Mesenteric fat pad (tissue), 1 donor: ENCODE measurements around the gene FRYL. TPM values are rescaled to one million over a fixed set of nuclear protein-coding genes. Genes with fewer than 3 reads are reported as not detected.
"Not testable (repeated sequence)": the region's sequence is repeated elsewhere in the genome, so short reads cannot be mapped to it uniquely, and the experiment has no call there.

Experiments
- DNase-seq: peaks from one replicate; pipeline ENCODE4 v3.0.0-alpha.2; 2020; ENCODE audit warnings: low spot score
- total RNA-seq: library from RNA; stranded (reverse); fragmentation: NEBNext Ultra II Directional; extraction: Animal tissue kit (Norgen Biotek cat#: 25700); gene quantifications from one replicate; pipeline ENCODE4 v1.2.1, GENCODE V29; 2021
- donor health status: DM: yes; HTN: yes; CAD: no.

Gene FRYL
- total RNA-seq, 1 donor from 2014 or later = 53.0 TPM

GRCh38 chr4:48699475-48699874, 80.6 kb downstream of the FRYL start:
- DNase-seq = no peak

- DNase-seq = no peak
Observed at GRCh38 chr4:48698029-48698971, 81.8 kb downstream of the FRYL start.

DNA sequence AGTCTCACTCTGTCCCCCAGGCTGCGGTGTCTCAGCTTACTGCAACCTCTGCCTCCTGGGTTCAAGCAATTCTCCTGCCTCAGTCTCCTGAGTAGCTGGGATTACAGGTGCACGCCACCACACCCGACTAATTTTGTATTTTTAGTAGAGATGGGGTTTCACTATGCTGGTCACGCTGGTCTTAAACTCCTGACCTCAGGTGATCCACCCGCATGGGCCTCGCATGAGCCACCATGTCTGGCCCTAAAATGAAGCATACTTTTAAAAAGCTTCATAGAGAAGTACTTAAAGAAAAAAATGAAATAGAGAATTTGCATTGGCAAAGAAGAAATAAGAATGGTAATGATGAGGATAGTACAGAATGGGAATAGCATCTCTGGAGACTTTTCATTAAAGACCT, 82.6 kb downstream of the FRYL start:
- not testable (repeated sequence) for DNase-seq

GRCh38 chr4:48694824-48695223, 85.3 kb downstream of the FRYL start:
- DNase-seq = no peak

DNA sequence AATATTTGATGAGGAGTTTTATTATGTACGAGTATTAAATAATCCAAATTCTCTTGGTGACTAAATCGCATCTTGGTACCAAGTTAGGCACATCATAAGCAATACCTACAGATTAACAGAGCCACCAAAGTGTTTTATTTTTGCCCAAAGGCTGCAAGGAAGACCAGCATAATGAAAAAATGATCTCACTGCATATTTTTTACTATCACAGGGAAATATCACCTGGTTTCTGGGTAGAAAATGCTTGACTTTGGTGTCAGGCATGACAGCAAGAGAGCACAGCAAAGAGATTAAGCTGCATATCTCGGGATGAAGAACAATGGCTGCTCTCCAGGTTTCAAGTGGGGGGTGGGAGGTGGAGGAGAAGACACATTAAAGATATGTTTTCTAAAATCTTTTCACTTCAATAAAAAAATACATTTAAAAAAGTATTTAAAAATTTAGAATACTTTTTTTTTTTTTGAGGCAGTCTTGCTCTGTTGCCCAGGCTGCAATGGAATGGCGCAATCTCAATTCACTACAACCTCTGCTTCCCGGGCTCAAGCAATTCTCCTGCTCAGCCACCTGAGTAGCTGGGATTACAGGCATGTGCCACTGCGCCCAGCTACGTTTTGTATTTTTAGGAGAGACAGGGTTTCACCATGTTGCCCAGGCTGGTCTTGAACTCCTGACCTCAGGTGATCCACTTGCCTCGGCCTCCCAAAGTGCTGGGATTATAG, 86.1 kb downstream of the FRYL start:
- no peak for DNase-seq

GRCh38 chr4:48692897-48693296, 87.2 kb downstream of the FRYL start:
- no peak for DNase-seq

DNA sequence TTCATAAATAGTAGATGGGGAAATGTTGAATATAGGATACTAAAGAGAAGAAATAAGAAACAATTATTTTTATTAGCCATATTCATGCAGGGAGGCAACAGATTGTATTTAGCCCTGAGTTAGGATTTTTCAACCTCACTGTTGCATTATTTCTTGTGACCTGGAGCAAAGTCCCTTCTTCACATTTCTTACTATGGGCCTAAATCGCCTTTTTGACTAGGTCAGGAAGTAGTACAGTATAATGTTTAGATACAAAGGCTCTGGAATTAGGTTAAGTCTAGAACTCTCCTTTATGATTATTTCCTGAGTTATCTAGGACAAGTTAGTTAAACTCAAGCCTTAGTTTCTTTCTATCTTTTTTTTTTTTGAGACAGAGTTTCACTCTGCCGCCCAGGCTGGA, 88.0 kb downstream of the FRYL start:
- DNase-seq = no peak

- DNase-seq = no peak
Observed at GRCh38 chr4:48688953-48689352, 91.1 kb downstream of the FRYL start.

GRCh38 chr4:48687313-48688051, 92.6 kb downstream of the FRYL start:
- DNase-seq = no peak

DNA sequence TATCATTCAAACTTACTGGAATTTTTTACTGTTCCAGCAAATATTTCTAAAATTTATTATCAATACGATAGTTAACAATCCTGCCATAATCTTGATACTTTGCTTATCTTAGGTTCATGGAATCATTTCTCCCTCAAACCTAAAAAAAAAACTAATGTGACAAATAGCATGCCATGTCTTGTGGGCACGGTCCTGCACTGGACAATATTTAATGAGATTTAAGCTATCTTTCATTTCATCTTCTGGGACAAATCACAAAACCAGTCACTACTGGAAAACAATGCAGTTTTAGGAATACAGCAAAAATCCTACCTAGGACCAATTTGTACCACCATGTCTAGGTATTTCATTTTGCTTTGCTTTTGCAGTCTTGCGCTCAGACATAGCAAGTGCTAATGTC, 93.7 kb downstream of the FRYL start:
- no peak for DNase-seq

DNA sequence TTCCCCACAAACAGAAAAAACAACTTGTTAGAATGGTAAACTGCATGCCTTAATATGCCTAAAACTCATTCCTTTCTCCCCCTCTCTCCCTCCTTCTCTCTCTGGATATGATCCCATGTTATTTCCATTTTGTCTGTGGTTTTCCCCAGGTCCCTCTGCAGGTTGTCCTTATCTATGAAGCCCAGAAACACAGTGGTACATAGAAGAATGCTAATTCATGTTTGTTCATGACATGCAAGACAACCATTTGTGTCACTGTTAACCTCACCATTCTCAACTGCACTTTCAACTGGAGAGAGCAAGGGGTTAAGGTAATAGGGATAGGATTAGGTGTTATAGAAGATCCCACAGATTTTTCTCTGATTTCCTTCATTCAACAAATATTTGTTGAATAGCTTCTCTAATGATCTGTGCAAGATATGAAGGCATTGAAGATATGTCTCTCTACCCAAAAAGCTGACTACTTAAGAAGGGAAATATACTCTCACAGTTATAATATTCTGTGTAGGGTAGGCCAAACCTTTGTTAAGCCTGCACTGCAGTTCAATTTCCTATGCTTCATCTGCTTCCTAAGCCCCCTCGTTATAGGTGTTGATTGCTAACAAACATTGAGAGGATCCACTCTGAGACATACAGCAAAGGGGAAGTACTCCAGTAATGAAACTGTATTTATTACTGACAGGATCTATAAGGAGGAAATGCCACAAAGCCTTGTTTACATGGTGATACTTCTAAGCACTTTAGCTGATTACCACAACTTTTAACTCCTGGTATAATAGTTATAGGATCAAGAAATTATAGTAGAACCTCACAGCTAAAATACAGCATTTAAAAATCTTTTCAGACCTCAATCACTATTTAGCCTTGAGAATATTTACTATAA, 96.1 kb downstream of the FRYL start:
- DNase-seq = no peak

- not testable (repeated sequence) for DNase-seq
Observed at GRCh38 chr4:48682870-48683269, 97.2 kb downstream of the FRYL start.

GRCh38 chr4:48681856-48682255, 98.2 kb downstream of the FRYL start:
- DNase-seq = no peak

- DNase-seq = no peak
Observed at GRCh38 chr4:48680848-48681568, 99.1 kb downstream of the FRYL start.

DNA sequence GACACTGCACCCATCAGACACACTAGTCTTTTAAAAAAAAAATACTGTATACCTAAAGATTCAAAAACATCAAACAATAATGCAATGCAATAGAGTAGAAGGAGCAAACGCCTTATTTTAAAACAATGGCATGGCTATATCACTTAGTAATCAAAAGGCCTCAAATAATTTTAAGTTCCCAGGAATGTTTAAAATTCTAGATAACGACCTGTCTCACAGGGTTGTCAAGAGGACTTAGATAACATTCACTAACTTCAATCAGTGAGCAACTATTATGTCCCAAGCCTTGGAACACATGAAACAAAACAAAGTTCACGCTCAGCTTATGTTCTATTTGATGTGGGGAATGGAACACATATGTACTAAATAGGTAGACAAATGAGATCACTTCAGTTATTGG, 106.5 kb downstream of the FRYL start:
- DNase-seq = no peak

DNA sequence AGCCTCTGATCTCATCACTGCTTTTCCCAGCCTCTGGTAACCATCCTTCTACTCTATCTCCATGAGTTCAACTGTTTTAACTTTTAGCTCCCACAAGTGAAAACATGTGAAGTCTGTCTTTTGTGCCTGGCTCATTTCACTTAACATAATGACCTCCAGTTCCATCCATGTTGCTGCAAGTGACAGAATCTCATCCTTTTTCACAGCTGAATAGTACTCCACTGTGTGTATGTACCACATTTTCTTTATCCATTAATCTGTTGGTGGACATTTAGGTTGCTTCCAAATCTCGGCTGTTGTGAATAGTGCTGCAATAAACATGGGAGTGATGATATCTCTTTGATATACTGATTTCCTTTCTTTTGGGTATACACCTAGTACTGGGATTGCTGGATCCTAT, 109.5 kb downstream of the FRYL start:
- DNase-seq = no peak

GRCh38 chr4:48669086-48669485, 111.0 kb downstream of the FRYL start:
- no peak for DNase-seq

DNA sequence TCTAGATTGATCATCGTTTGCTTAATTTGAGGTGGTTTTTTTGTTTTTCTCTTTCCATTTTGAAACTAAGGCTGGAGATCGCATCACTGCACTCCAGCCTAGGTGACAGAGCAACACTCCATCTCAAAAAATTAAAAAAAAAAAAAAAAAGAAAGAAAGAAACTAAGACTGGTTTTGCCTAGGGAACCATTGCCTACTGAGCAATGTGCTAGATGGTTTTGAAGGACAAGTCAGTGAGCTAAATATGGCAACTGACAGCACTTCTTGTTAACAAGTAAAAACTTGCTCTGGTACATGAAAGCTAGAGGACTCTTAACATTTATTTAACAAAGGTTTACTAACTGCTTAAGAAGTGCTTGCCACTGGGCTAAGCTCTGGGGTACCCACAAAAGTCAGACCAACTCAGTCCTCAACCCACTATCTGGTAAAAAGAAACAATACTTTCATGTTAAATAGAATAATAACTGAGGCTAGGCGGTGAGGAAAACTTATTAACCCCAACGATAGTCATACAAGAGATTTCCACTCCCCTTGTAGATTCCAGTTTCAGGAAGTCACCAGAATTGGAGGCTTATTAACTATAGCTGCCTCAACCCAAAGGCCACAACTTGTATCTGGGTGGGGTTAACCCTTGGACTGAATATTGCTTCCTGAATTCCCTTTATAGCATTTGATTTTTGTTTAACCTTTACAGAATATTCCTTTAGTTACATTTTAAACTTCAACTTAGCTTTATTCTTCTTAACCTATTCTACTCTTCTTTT, 111.6 kb downstream of the FRYL start:
- DNase-seq = no peak

DNA sequence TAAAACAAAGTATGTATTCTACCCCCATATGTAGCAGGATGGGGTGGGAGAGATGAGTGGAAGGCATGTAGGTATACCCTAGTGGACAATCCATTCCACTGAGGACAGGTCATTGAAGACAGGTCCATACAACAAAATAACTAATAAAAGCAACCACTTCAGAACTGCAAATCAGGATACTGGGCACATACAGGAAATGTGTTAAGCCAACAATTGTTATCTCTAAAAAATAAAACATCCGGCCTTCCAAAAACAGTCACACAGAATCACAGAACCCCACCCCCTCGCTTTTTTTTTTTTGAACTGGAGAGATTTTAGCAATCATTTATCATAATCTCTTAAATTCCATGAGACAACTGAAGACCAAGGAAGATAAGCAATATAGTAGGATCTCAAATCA, 112.9 kb downstream of the FRYL start:
- DNase-seq = no peak
